Amniotic epithelial cell (primary cell): ENCODE data around the gene PIP5K1B.
A peak's percentile ranks its signal among the peaks of the same experiment; 100 is the strongest.
"Not testable (repeated sequence)": the region's sequence is repeated elsewhere in the genome, so short reads cannot be mapped to it uniquely, and the experiment has no call there.

ENCODE experiments used
- DNase-seq: peaks from one replicate; pipeline ENCODE4 v3.0.0-alpha.2; 2010; ENCODE audit warnings: low read depth

The PIP5K1B gene

GRCh38 chr9:69029535-69029934 lies 324.5 kb downstream of the PIP5K1B start:
- no peak for DNase-seq

- DNase-seq: no peak
Measured at GRCh38 chr9:69030851-69031645, 326.0 kb downstream of the PIP5K1B start.

- DNase-seq: no peak
Measured at GRCh38 chr9:69034071-69034470, 329.0 kb downstream of the PIP5K1B start.

- peak; percentile 71 for DNase-seq
Measured at GRCh38 chr9:69035438-69036308, 330.6 kb downstream of the PIP5K1B start, which contains the start of gene FXN. TSS of gene FXN (plus strand) at chr9:69035752. CDS start at chr9:69035783, 31 bp downstream.

- DNase-seq: peak; percentile 18
Measured at GRCh38 chr9:69036309-69036708, 331.3 kb downstream of the PIP5K1B start.

- DNase-seq: no peak
Measured at GRCh38 chr9:69036799-69037198, 331.8 kb downstream of the PIP5K1B start.

GRCh38 chr9:69040646-69041045 lies 335.6 kb downstream of the PIP5K1B start:
- no peak for DNase-seq

GRCh38 chr9:69044240-69045219 lies 339.5 kb downstream of the PIP5K1B start:
- peak; percentile 12 for DNase-seq

- DNase-seq: no peak
Measured at GRCh38 chr9:69045821-69046220, 340.8 kb downstream of the PIP5K1B start.

GRCh38 chr9:69046723-69047122 lies 341.7 kb downstream of the PIP5K1B start:
- no peak for DNase-seq

GRCh38 chr9:69047371-69047770 lies 342.3 kb downstream of the PIP5K1B start:
- DNase-seq: no peak

GRCh38 chr9:69049094-69049493 lies 344.1 kb downstream of the PIP5K1B start:
- no peak for DNase-seq

GRCh38 chr9:69050936-69051335 lies 345.9 kb downstream of the PIP5K1B start:
- not testable (repeated sequence) for DNase-seq

- DNase-seq: no peak
Measured at GRCh38 chr9:69054989-69055388, 349.9 kb downstream of the PIP5K1B start.

- DNase-seq: peak; percentile 11
Measured at GRCh38 chr9:69056191-69056815, 351.3 kb downstream of the PIP5K1B start.

- DNase-seq: no peak
Measured at GRCh38 chr9:69058101-69058500, 353.1 kb downstream of the PIP5K1B start.
